Measurements from ENCODE around the gene GPR89A.
"Not testable (repeated sequence)": the region's sequence is repeated elsewhere in the genome, so short reads cannot be mapped to it uniquely, and the experiment has no call there.

Gene GPR89A

GRCh38 chr1:145607833-145608733, at the start of gene GPR89A:
Gene GPR89A, plus strand, starts transcription at chr1:145607988. Its CDS starts 146 bp downstream, at chr1:145608134.
- peak; percentile 93 to 95 (median 95) for DNase-seq (ENCODE audit: low read depth in 2 of 3, low spot score in 1 of 3)

GRCh38 chr1:145586820-145587219, 21.0 kb upstream of the GPR89A start:
- DNase-seq (ENCODE audit: low read depth in 2 of 3, low spot score in 1 of 3), result not testable (repeated sequence)

- DNase-seq (ENCODE audit: low read depth in 2 of 3, low spot score in 1 of 3), result peak; percentile 12 to 45 (median 38)
Observed at GRCh38 chr1:145590806-145591205, 17.0 kb upstream of the GPR89A start.

GRCh38 chr1:145592347-145592746, 15.4 kb upstream of the GPR89A start:
- not testable (repeated sequence) for DNase-seq (ENCODE audit: low read depth in 2 of 3, low spot score in 1 of 3)

GRCh38 chr1:145595421-145595820, 12.4 kb upstream of the GPR89A start:
- not testable (repeated sequence) for DNase-seq (ENCODE audit: low read depth in 2 of 3, low spot score in 1 of 3)

GRCh38 chr1:145596236-145596635, 11.6 kb upstream of the GPR89A start:
- not testable (repeated sequence) for DNase-seq (ENCODE audit: low read depth in 2 of 3, low spot score in 1 of 3)

GRCh38 chr1:145599426-145599825, 8.4 kb upstream of the GPR89A start:
- not testable (repeated sequence) for DNase-seq (ENCODE audit: low read depth in 2 of 3, low spot score in 1 of 3)

- DNase-seq (ENCODE audit: low read depth in 2 of 3, low spot score in 1 of 3), result no peak
Observed at GRCh38 chr1:145601593-145601992, 6.2 kb upstream of the GPR89A start.

- DNase-seq (ENCODE audit: low read depth in 2 of 3, low spot score in 1 of 3), result not testable (repeated sequence)
Observed at GRCh38 chr1:145606840-145607239, 948 bp upstream of the GPR89A start.

- not testable (repeated sequence) for DNase-seq (ENCODE audit: low read depth in 2 of 3, low spot score in 1 of 3)
Observed at GRCh38 chr1:145607289-145607688, 499 bp upstream of the GPR89A start.

- DNase-seq (ENCODE audit: low read depth in 2 of 3, low spot score in 1 of 3), result not testable (repeated sequence)
Observed at GRCh38 chr1:145610744-145611143, 3.0 kb downstream of the GPR89A start.

- DNase-seq (ENCODE audit: low read depth in 2 of 3, low spot score in 1 of 3), result not testable (repeated sequence)
Observed at GRCh38 chr1:145620073-145620472, 12.3 kb downstream of the GPR89A start.

GRCh38 chr1:145622177-145622576, 14.4 kb downstream of the GPR89A start:
- DNase-seq (ENCODE audit: low read depth in 2 of 3, low spot score in 1 of 3), result not testable (repeated sequence)

GRCh38 chr1:145636237-145636636, 28.4 kb downstream of the GPR89A start:
- DNase-seq (ENCODE audit: low read depth in 2 of 3, low spot score in 1 of 3), result not testable (repeated sequence)

GRCh38 chr1:145641886-145642285, 34.1 kb downstream of the GPR89A start:
- DNase-seq (ENCODE audit: low read depth in 2 of 3, low spot score in 1 of 3), result not testable (repeated sequence)

GRCh38 chr1:145643990-145644389, 36.2 kb downstream of the GPR89A start:
- DNase-seq (ENCODE audit: low read depth in 2 of 3, low spot score in 1 of 3), result not testable (repeated sequence)

- not testable (repeated sequence) for DNase-seq (ENCODE audit: low read depth in 2 of 3, low spot score in 1 of 3)
Observed at GRCh38 chr1:145656245-145656943, 48.6 kb downstream of the GPR89A start.

GRCh38 chr1:145662502-145662901, 54.7 kb downstream of the GPR89A start:
- not testable (repeated sequence) for DNase-seq (ENCODE audit: low read depth in 2 of 3, low spot score in 1 of 3)

GRCh38 chr1:145665015-145665414, 57.2 kb downstream of the GPR89A start:
- DNase-seq (ENCODE audit: low read depth in 2 of 3, low spot score in 1 of 3), result not testable (repeated sequence)

- DNase-seq (ENCODE audit: low read depth in 2 of 3, low spot score in 1 of 3), result not testable (repeated sequence)
Observed at GRCh38 chr1:145670995-145671745, 63.4 kb downstream of the GPR89A start.

- not testable (repeated sequence) for DNase-seq (ENCODE audit: low read depth in 2 of 3, low spot score in 1 of 3)
Observed at GRCh38 chr1:145673217-145673616, 65.4 kb downstream of the GPR89A start.
